Measurements from ENCODE around the gene SLC38A8. TPM values are rescaled to one million over a fixed set of nuclear protein-coding genes. Genes with fewer than 3 reads are reported as not detected.

Gene SLC38A8
- total RNA-seq, 2 experiments from 2014 or later, result not detected

DNA sequence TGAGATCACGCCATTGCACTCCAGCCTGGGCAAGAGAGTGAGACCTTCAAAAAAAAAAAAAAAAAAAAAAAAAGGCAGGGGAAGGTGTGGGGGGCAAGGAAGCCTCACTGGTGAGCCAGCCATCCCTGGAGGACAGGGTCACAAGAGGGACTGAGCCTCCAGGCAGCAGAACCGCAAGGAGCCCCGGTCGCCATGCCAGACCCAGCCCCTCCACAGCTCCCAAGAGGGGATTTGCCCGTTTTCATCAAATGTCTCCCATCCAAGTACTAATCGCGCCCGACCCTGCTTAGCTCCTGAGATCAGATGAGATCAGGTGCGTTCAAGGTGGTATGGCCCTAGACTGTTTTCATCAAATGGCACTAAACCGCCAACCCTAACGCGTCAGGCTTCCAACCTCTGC, 2.9 kb downstream of the SLC38A8 start:
- peaks cover 6% of the 10 kb centered on the region for H3K9me3 Mint-ChIP-seq
- POLR2A ChIA-PET, result no interaction called here
- no peak overlapping the region for H3K4me3 Mint-ChIP-seq
- H3K27me3 Mint-ChIP-seq, result peaks cover 25% of the 10 kb centered on the region
- peaks cover 3% of the 10 kb centered on the region for H3K4me1 Mint-ChIP-seq (ENCODE audit: low read depth)
- no peaks in the 10 kb centered on the region for H3K36me3 Mint-ChIP-seq (ENCODE audit: low read depth)
- TF ChIP-seq, protein P1, sequence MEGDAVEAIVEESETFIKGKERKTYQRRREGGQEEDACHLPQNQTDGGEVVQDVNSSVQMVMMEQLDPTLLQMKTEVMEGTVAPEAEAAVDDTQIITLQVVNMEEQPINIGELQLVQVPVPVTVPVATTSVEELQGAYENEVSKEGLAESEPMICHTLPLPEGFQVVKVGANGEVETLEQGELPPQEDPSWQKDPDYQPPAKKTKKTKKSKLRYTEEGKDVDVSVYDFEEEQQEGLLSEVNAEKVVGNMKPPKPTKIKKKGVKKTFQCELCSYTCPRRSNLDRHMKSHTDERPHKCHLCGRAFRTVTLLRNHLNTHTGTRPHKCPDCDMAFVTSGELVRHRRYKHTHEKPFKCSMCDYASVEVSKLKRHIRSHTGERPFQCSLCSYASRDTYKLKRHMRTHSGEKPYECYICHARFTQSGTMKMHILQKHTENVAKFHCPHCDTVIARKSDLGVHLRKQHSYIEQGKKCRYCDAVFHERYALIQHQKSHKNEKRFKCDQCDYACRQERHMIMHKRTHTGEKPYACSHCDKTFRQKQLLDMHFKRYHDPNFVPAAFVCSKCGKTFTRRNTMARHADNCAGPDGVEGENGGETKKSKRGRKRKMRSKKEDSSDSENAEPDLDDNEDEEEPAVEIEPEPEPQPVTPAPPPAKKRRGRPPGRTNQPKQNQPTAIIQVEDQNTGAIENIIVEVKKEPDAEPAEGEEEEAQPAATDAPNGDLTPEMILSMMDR (IDR thresholded peaks at IDR 0.05), result no peak
- DNase-seq (no peak), ATAC-seq (no peak)
- CTCF ChIA-PET, result interaction anchor here (1.8 kb wide), 1 partner anchor 83 kb away, joined by 8 read pairs; no protein-coding TSS in a partner anchor
- intact Hi-C loops (cut with micrococcal nuclease), result no loop called here
- no peak overlapping the region for H3K27ac Mint-ChIP-seq

DNA sequence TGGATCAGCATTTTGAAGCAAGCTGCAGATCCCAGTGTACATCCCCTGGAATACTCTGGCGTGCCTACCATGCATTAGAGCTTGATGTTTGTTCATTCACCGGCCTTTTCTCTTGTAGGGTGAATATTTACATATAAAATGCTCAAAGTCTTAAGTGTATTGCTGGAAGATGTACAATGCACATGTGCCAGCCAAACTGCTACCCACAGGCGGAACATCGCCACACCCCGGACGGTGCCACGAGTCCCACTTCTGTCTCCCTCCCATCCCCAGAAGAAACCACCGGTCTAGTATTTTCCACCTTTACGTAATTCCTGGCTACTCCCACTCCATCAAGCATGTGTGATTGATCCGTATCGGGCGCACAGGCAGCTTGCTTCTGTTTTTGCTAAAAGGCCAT, 4.1 kb downstream of the SLC38A8 start:
- Mint-ChIP-seq H3K4me3 (no peak overlapping the region), H3K9me3 (peaks cover 6% of the 10 kb centered on the region), H3K36me3 (ENCODE audit: low read depth) (no peaks in the 10 kb centered on the region), H3K4me1 (ENCODE audit: low read depth) (peaks cover 2% of the 10 kb centered on the region), H3K27ac (no peak overlapping the region), H3K27me3 (peaks cover 14% of the 10 kb centered on the region)
- intact Hi-C loops (cut with micrococcal nuclease), result no loop called here
- no peak for DNase-seq
- no peak for ATAC-seq
- CTCF ChIA-PET, result interaction anchor here (0.9 kb wide), 1 partner anchor 27 kb away, joined by 3 read pairs; no protein-coding TSS in a partner anchor
- TF ChIP-seq, protein P1 (IDR thresholded peaks at IDR 0.05), result no peak
- POLR2A ChIA-PET, result no interaction called here

DNA sequence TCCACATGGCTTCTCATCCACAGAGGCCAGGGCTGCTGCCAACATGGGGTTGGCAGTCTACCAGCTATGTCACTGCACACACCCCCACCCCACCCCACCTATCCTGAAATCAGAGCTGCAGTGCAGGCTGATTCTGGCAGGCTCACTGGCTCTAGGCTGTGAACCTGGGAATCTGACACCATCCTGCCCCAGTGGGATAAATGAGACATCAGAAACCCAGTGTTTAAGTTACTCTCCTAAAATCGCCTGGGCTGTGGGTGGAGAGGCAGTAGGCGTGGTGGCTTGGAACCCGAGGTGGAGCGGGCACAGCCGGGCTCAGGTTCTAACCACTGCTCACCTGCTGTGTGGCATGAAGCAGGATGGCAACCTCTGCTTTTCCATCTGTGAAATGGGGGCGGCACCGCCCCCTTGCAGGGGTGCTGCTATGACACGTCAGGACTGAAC, 5.6 kb downstream of the SLC38A8 start:
- ChIA-PET POLR2A (no interaction called here), CTCF (interaction anchor here (1.0 to 1.1 kb wide), 2 partner anchors 26 to 81 kb away, joined by 3 read pairs; no protein-coding TSS in a partner anchor)
- H3K27ac Mint-ChIP-seq, result no peak overlapping the region
- peaks cover 6% of the 10 kb centered on the region for H3K9me3 Mint-ChIP-seq
- H3K4me3 Mint-ChIP-seq, result no peak overlapping the region
- TF ChIP-seq, protein P1 (IDR thresholded peaks at IDR 0.05), result no peak
- intact Hi-C loops (cut with micrococcal nuclease), result no loop called here
- ATAC-seq, result no peak
- DNase-seq, result no peak
- peaks cover 6% of the 10 kb centered on the region for H3K27me3 Mint-ChIP-seq
- no peaks in the 10 kb centered on the region for H3K36me3 Mint-ChIP-seq (ENCODE audit: low read depth)
- H3K4me1 Mint-ChIP-seq (ENCODE audit: low read depth), result no peaks in the 10 kb centered on the region

DNA sequence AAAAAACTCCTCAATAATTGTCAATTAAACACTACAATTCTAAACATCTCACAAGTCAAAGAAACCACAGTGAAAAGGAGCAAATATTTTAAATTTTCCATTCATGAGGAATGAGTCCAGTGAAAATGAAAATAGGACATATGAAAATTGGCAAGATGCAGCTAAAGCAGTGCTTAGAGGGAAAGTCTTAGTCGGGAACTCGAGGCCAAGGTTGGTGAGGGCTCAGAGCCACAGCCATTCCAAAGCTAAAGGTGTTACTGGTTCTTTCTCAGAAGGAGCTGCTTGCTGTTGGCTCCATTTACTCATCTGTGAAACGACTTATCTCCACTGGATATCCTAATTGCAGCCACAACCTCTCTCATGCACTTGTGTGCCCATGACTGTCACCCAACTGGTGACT, 6.5 kb downstream of the SLC38A8 start:
- intact Hi-C loops (cut with micrococcal nuclease), result no loop called here
- Mint-ChIP-seq H3K4me1 (ENCODE audit: low read depth) (no peaks in the 10 kb centered on the region), H3K4me3 (no peak overlapping the region), H3K27me3 (peaks cover 8% of the 10 kb centered on the region), H3K36me3 (ENCODE audit: low read depth) (no peaks in the 10 kb centered on the region), H3K27ac (no peak overlapping the region), H3K9me3 (peaks cover 6% of the 10 kb centered on the region)
- ChIA-PET POLR2A (no interaction called here), CTCF (interaction anchor here (1.0 to 1.1 kb wide), 2 partner anchors 27 to 80 kb away, joined by 3 read pairs; no protein-coding TSS in a partner anchor)
- no peak for ATAC-seq
- TF ChIP-seq, protein P1 (IDR thresholded peaks at IDR 0.05), result no peak
- DNase-seq, result no peak

DNA sequence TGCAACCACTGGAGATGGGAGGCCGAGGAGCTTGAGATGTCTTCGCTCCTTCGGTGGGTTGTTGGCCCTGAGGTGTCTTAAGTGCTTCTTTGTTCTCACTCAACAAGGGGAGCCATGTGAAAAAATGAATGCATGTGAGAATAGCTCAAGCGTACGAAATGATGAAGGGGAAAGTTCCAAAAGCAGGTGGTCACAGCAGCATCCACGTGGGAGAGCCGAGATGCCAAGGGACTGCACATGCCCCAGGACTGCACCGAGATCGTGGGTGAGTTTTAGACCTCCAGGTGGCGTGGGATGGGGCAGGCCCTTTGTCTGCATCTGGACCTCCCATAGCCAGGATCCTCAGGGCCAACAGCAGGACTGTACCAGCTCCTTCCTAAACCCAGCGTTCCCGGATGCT, 8.1 kb downstream of the SLC38A8 start:
- Mint-ChIP-seq H3K27me3 (peaks cover 12% of the 10 kb centered on the region), H3K4me3 (no peak overlapping the region), H3K36me3 (ENCODE audit: low read depth) (no peaks in the 10 kb centered on the region), H3K9me3 (peaks cover 6% of the 10 kb centered on the region), H3K27ac (no peak overlapping the region), H3K4me1 (ENCODE audit: low read depth) (peaks cover 9% of the 10 kb centered on the region)
- intact Hi-C loops (cut with micrococcal nuclease), result no loop called here
- TF ChIP-seq, protein P1 (IDR thresholded peaks at IDR 0.05), result no peak
- POLR2A ChIA-PET, result no interaction called here
- DNase-seq (no peak), ATAC-seq (no peak)
- CTCF ChIA-PET, result no interaction called here

Data from activated CD8-positive, alpha-beta T cell treated with anti-CD3 and anti-CD28 coated beads for 36 hours (primary cell).